ENCODE measurements around the gene TADA1.
"Not testable (repeated sequence)": the region's sequence is repeated elsewhere in the genome, so short reads cannot be mapped to it uniquely, and the experiment has no call there.

The TADA1 gene

GRCh38 chr1:166838766-166839599, 37.1 kb downstream of the TADA1 start, which contains the start of gene POGK:
Gene POGK (plus strand): TSS chr1:166839475. CDS start chr1:166840957, 1,482 bp downstream.
- Histone ChIP-seq H3K27ac (ENCODE audit: low read length) (peak within 1 kb of the TSS; percentile 41; the same call in 1 of the 2 replicates), H3K9me2 (replicated peaks; ENCODE audit: insufficient read depth, low read length) (no peaks in the 10 kb centered on the region), H4K20me1 (ENCODE audit: insufficient read depth, low read length) (no peaks in the 10 kb centered on the region), H3K36me3 (replicated peaks; ENCODE audit: insufficient read depth, low read length) (peaks cover 28% of the 10 kb centered on the region), H3K4me2 (ENCODE audit: low read depth, low read length) (peak within 1 kb of the TSS; percentile 86), H2AFZ (ENCODE audit: low read length) (peak within 1 kb of the TSS; percentile 86), H3K79me2 (ENCODE audit: low read length) (peaks cover 42% of the 10 kb centered on the region), H3K9me3 (replicated peaks; ENCODE audit: insufficient read depth, low read length) (no peaks in the 10 kb centered on the region), H3K4me3 (ENCODE audit: low read length) (peak within 1 kb of the TSS; percentile 78), H3K9ac (ENCODE audit: low read length) (peak within 1 kb of the TSS; percentile 67), H3K27me3 (replicated peaks; ENCODE audit: insufficient read depth, low read length) (no peaks in the 10 kb centered on the region), H3F3A (ENCODE audit: insufficient read depth, low read length) (no peaks in the 10 kb centered on the region), H3K4me1 (ENCODE audit: low read length) (peaks cover 20% of the 10 kb centered on the region)
- DNase-seq: peak; percentile 96
- TF ChIP-seq EZH2 (optimal IDR thresholded peaks at IDR 0.05; ENCODE audit: low read depth, low read length): no peak
- TF ChIP-seq CTCF (IDR thresholded peaks at IDR 0.05; ENCODE audit: low read length): no peak
- TF ChIP-seq EZH2phosphoT487 (IDR thresholded peaks at IDR 0.05; ENCODE audit: low read length): no peak

- H3K4me1 ChIP-seq (ENCODE audit: low read length): peaks cover 20% of the 10 kb centered on the region
- H3K4me3 ChIP-seq (ENCODE audit: low read length): no peak overlapping the region
- peaks cover 19% of the 10 kb centered on the region for H3K79me2 ChIP-seq (ENCODE audit: low read length)
- no peak overlapping the region for H3K4me2 ChIP-seq (ENCODE audit: low read depth, low read length)
- no peaks in the 10 kb centered on the region for H3F3A ChIP-seq (ENCODE audit: insufficient read depth, low read length)
- H3K36me3 ChIP-seq (replicated peaks; ENCODE audit: insufficient read depth, low read length): peaks cover 11% of the 10 kb centered on the region
- H3K9me3 ChIP-seq (replicated peaks; ENCODE audit: insufficient read depth, low read length): no peaks in the 10 kb centered on the region
- H3K9me2 ChIP-seq (replicated peaks; ENCODE audit: insufficient read depth, low read length): no peaks in the 10 kb centered on the region
- no peaks in the 10 kb centered on the region for H4K20me1 ChIP-seq (ENCODE audit: insufficient read depth, low read length)
- TF ChIP-seq EZH2 (optimal IDR thresholded peaks at IDR 0.05; ENCODE audit: low read depth, low read length) (no peak), EZH2phosphoT487 (IDR thresholded peaks at IDR 0.05; ENCODE audit: low read length) (no peak), CTCF (IDR thresholded peaks at IDR 0.05; ENCODE audit: low read length) (no peak)
- no peaks in the 10 kb centered on the region for H3K27me3 ChIP-seq (replicated peaks; ENCODE audit: insufficient read depth, low read length)
- H2AFZ ChIP-seq (ENCODE audit: low read length): no peak overlapping the region
- H3K27ac ChIP-seq (ENCODE audit: low read length): no peak overlapping the region
- H3K9ac ChIP-seq (ENCODE audit: low read length): no peak overlapping the region
- DNase-seq: peak; percentile 29
Observed at GRCh38 chr1:166836733-166837132, 39.3 kb downstream of the TADA1 start.

GRCh38 chr1:166829762-166830161, 46.3 kb downstream of the TADA1 start:
- not testable (repeated sequence) for H3K9ac ChIP-seq (ENCODE audit: low read length); H3K4me2 ChIP-seq (ENCODE audit: low read depth, low read length); H3K36me3 ChIP-seq (replicated peaks; ENCODE audit: insufficient read depth, low read length); DNase-seq; H3K27me3 ChIP-seq (replicated peaks; ENCODE audit: insufficient read depth, low read length); H3F3A ChIP-seq (ENCODE audit: insufficient read depth, low read length); H3K9me2 ChIP-seq (replicated peaks; ENCODE audit: insufficient read depth, low read length); H3K4me3 ChIP-seq (ENCODE audit: low read length); H3K79me2 ChIP-seq (ENCODE audit: low read length); H4K20me1 ChIP-seq (ENCODE audit: insufficient read depth, low read length); H3K27ac ChIP-seq (ENCODE audit: low read length); H2AFZ ChIP-seq (ENCODE audit: low read length); H3K9me3 ChIP-seq (replicated peaks; ENCODE audit: insufficient read depth, low read length); H3K4me1 ChIP-seq (ENCODE audit: low read length)

GRCh38 chr1:166827426-166827825, 48.6 kb downstream of the TADA1 start:
- H3K27me3 ChIP-seq (replicated peaks; ENCODE audit: insufficient read depth, low read length): no peaks in the 10 kb centered on the region
- no peak overlapping the region for H3K9ac ChIP-seq (ENCODE audit: low read length)
- no peak overlapping the region for H2AFZ ChIP-seq (ENCODE audit: low read length)
- H3K4me2 ChIP-seq (ENCODE audit: low read depth, low read length): no peak overlapping the region
- no peaks in the 10 kb centered on the region for H3K9me2 ChIP-seq (replicated peaks; ENCODE audit: insufficient read depth, low read length)
- TF ChIP-seq EZH2 (optimal IDR thresholded peaks at IDR 0.05; ENCODE audit: low read depth, low read length) (no peak), CTCF (IDR thresholded peaks at IDR 0.05; ENCODE audit: low read length) (no peak; the same call in 1 of the 2 replicates), EZH2phosphoT487 (IDR thresholded peaks at IDR 0.05; ENCODE audit: low read length) (no peak)
- no peaks in the 10 kb centered on the region for H3K4me1 ChIP-seq (ENCODE audit: low read length)
- H3F3A ChIP-seq (ENCODE audit: insufficient read depth, low read length): no peaks in the 10 kb centered on the region
- H3K79me2 ChIP-seq (ENCODE audit: low read length): no peaks in the 10 kb centered on the region
- H3K9me3 ChIP-seq (replicated peaks; ENCODE audit: insufficient read depth, low read length): no peaks in the 10 kb centered on the region
- no peak overlapping the region for H3K27ac ChIP-seq (ENCODE audit: low read length)
- no peaks in the 10 kb centered on the region for H4K20me1 ChIP-seq (ENCODE audit: insufficient read depth, low read length)
- DNase-seq: peak; percentile 66
- H3K4me3 ChIP-seq (ENCODE audit: low read length): no peak overlapping the region
- H3K36me3 ChIP-seq (replicated peaks; ENCODE audit: insufficient read depth, low read length): no peaks in the 10 kb centered on the region

Measured in MM.1S (cell line).